HG03571 (cell line): ENCODE results near the gene SPRN.
"Not testable (repeated sequence)": the region's sequence is repeated elsewhere in the genome, so short reads cannot be mapped to it uniquely, and the experiment has no call there.

Experiments used
- ATAC-seq: cut with Tn5 transposase; IDR thresholded peaks from one replicate; pipeline ENCODE4 v1.9.1; 2021; ENCODE audit not compliant: unreplicated experiment

The SPRN gene

GRCh38 chr10:133457100-133457841 is 32.8 kb upstream of the SPRN start:
- ATAC-seq: no peak

- no peak for ATAC-seq
Observed at GRCh38 chr10:133456041-133456951, 31.9 kb upstream of the SPRN start.

DNA sequence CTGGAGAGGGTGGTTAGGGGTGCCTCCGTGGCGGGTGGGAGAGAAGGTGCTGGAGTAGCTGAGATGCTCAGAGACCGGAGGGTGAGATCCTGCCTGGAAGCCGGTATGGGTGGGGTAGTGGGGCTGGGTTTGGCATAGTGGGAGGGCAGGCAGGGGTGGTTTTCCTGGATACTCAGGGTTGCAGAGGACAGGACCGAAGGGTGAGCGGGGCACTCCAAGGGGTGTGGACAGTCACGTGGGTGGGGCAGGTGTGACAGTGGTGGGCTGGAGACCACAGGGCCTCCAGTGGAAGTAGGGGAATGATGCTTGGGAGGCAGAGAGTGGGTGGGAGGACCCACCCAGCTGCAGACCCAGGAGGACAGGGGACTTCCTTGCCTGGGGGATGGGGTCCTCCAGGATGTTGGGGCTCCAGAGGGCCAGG is 31.2 kb upstream of the SPRN start:
- no peak for ATAC-seq

- ATAC-seq: no peak
Observed at GRCh38 chr10:133455196-133455595, 30.8 kb upstream of the SPRN start.

DNA sequence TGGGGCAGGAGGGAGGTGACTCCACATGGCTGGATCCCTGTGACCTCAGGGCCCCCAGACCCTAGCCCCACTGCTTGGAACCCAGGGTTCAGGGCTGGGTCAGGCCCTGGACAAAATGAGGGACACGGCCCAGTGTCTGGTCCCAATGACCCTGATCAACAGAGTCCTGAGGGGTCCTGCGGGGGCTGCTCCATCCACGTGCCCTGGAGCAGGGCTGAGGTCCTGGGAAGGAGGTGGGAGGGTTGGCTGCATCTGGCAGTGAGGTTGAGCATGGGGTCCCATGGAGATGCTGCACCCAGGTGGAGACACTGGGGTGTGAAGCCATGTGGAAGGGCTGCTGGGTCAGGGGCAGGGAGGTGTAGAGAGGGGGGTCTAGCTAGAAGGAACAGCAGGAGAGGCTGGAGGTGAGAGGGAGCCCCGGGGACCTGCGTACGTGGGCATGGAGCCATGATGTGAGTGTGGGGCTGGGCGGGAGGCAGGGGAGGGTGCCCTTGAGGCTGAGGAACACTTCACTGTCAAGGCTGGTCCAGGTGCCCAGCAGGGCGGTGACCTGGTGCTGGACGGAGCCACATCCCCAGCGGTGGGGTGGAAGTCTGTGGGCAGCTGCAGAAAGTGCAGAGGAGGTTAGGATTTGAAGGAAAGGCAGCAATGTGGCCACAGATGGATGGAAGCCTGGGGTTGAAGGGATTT is 29.9 kb upstream of the SPRN start:
- ATAC-seq: no peak

GRCh38 chr10:133453516-133454203 is 29.2 kb upstream of the SPRN start, which contains the start of gene SCART1:
TSS of gene SCART1 (plus strand) at chr10:133453945. CDS start at chr10:133453998, 53 bp downstream.
- ATAC-seq: no peak

GRCh38 chr10:133452453-133452852 is 28.0 kb upstream of the SPRN start:
- no peak for ATAC-seq

DNA sequence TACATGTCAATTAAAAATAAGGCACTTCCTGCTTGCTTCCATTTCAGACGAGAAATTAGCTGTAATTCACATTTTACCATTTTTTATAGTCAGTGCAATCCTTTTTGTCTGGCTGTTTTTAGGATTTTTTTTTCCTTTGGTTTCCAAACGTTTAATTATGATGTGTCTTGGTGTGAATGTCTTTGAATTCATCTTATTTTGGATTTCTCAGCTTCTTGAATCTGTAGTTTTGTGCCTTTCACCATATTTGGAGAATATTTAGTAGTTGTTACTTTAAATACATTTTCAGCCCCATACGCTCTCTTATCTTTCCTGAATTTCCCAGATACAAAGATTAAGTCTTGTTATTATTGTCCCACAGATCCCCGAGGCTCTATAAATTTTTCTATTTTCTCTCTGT is 26.9 kb upstream of the SPRN start:
- no peak for ATAC-seq

- ATAC-seq: no peak
Observed at GRCh38 chr10:133448120-133448519, 23.7 kb upstream of the SPRN start.

DNA sequence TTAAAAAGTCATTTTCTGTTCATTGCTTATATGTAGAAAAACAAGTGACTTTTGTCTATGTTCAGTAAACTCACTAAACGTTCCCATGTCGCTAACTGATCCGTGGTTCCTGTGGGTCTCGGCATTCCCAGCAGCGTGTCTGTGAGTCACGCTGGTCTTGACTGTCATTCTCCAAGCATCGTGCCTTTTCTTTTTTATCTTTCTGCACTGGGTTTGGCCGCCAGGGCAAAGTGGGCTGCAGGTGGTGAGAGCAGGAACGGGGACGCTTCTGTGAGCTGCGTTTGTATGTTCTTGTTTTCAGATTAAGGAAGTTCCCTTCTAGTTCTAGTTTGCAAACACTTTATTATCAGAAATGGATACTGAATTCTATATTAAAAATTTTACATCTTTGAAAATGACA is 22.6 kb upstream of the SPRN start:
- no peak for ATAC-seq

DNA sequence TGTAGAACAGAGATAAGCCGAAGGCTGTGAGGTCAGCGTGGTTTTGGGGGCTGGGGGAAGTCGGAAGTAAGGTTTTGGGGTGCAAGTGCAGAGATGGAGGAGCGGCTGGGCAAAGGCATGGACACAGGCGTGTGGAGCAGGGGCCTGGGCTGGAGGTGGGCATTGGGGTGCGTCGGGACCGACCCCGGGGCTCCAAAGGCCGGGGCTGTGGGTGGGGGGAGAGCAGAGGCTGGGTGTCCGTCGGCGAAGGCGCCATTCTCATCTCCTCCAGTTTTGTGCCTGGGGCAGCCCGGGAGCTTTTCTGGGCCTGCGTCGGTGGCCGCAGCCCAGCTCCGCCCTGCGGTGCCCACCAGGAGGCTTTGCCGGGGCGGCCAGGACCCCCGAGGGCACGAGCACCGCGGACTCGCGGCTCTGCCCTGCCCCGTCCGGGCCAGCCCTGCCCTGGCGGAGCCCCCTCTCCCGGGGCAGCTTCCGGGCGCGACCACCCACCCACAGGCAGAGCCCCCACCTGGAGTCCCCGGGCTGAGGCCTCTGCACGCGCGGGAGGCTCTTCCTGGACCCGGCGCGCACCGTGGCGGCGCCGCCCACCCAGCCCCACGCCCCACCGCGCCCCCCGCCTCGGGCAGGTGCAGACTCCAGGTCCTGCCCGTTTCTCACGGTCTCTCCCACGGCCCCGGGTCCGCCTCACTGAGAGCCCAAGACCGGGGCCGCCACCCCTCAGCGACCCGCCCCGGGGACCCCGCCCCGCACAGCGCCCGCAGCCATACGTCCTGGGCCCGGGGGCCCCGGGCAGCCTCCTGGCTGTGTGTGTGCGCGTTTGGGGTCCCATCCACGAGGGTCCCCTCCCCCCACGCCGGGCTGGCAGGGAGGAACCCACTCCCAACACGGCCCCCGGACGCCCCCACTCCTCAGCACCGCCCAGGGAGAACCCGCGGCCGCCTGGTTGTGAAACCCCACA is 21.6 kb upstream of the SPRN start:
- ATAC-seq: no peak

DNA sequence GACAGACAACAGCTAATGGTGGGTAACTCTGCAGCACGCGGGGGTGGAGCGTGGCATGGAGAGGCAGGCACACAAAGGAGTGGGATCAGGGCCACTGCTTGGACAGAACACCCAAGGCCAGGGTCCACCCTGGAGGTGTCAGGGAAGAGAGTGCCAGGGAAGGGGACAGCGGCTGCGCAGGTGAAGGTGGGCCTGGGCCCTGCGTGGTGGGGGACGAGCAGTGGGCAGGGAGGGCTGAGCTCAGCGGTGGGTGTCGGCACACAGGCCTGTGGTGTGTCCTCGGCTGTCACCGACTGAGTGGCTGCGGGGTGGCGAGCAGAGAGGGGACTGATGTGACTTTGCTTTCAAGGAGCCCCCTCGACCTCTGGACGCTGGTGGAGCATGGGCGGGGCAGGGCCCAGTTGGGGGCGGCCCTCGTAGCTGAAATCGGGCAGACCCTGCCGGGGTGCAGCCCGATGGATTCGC is 20.9 kb upstream of the SPRN start:
- no peak for ATAC-seq

DNA sequence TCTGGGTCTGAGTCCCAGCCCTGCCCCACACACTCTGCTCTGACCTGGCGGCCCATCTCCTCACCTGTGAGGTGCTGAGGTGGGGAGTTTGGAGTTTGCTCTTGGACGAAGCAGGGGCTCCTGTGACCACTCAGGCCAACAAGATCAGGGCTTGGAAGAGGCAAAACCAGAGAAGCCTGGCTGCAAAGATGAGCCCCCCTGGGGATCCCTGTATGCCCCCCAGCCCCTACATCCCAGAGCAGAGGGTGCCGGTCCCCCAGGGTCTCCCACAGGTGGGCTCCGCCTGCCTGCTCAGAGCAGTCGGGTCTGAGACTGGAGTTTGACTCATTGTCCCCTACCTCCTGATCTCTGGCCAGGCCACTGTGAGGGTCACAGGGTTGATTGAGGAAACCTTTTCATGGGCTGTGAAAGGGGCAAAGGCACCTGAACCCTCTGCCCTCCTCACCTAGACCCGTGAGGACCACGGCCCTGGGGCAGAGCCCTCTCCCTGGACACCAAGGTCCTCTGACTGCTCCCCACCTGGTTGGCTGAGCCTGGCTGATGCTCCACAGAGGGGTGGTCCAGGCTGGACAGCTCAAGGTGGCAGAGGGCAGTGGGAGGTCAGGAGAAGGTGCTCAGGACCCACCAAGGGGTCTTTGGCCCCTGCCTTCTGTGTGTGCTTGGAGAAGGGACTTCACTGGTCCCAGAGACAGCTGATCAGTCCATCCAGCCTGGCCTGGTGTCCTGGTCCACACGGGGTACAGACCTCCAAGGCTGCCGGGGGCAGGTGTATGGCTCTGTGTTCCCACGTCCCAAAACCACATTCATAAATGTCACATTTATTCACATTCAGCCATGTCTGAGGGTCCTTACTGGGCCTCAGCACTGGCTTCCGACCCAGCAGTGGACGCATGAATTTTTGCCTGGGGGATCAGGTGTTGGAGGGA is 20.2 kb upstream of the SPRN start:
- no peak for ATAC-seq

GRCh38 chr10:133442967-133443924 is 18.8 kb upstream of the SPRN start:
- no peak for ATAC-seq

- no peak for ATAC-seq
Observed at GRCh38 chr10:133442191-133442966, 18.0 kb upstream of the SPRN start.

GRCh38 chr10:133441780-133442179 is 17.4 kb upstream of the SPRN start:
- ATAC-seq: no peak

DNA sequence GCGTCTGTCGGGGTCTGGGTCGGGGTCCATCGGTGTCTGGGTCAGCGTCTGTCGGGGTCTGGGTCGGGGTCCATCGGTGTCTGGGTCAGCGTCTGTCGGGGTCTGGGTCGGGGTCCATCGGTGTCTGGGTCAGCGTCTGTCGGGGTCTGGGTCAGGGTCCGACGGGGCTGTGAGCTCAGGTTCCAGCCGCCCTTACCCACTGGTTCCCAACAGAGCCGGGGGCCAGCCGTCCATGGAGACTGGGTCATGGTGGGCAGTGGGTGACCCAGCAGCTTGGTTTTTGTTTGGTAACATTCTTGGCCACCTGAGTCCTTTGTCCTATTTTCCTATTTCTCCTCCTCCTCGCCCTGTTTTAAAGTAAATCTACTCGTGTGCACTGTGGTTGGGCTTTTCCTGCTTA is 16.9 kb upstream of the SPRN start:
- not testable (repeated sequence) for ATAC-seq
